Measurements from ENCODE around the gene FGF14.

DNA sequence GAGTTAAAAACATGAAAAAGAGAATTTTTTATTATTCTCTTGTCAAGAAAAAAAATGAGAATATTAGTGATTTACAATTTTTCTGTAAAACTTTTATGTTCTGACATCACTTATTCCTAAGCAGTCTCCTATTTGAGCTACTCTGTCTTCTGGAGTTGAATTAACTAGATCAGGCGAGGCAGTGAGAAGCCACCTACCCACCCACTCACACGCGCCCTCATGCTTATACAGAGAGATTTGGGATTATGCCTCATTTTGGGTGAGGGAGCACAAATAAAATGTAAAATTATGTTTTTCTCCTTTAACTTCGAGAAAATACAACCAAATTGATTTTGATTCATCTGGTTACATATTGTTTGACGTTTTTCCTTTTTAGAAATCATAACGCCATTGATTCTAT, 524.9 kb downstream of the FGF14 start:
- TF ChIP-seq, protein P1, sequence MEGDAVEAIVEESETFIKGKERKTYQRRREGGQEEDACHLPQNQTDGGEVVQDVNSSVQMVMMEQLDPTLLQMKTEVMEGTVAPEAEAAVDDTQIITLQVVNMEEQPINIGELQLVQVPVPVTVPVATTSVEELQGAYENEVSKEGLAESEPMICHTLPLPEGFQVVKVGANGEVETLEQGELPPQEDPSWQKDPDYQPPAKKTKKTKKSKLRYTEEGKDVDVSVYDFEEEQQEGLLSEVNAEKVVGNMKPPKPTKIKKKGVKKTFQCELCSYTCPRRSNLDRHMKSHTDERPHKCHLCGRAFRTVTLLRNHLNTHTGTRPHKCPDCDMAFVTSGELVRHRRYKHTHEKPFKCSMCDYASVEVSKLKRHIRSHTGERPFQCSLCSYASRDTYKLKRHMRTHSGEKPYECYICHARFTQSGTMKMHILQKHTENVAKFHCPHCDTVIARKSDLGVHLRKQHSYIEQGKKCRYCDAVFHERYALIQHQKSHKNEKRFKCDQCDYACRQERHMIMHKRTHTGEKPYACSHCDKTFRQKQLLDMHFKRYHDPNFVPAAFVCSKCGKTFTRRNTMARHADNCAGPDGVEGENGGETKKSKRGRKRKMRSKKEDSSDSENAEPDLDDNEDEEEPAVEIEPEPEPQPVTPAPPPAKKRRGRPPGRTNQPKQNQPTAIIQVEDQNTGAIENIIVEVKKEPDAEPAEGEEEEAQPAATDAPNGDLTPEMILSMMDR (IDR thresholded peaks at IDR 0.05; ENCODE audit: low read depth, low read length), result no peak
- TF ChIP-seq EZH2phosphoT487 (IDR thresholded peaks at IDR 0.05; ENCODE audit: low read depth), result no peak
